ENCODE results near the gene KPNA3.

Gene KPNA3

GRCh38 chr13:49792550-49793324 lies at the start of gene KPNA3:
KPNA3 (minus strand) TSS chr13:49792682; CDS start chr13:49792506, 176 bp downstream.
- peak; percentile 35 for TF ChIP-seq CTCF (conservative IDR thresholded peaks at IDR 0.05; ENCODE audit: low read depth)
- DNase-seq (ENCODE audit: low spot score), result peak; percentile 92
- POLR2A ChIA-PET (ENCODE audit: low non-redundant PET), result interaction anchor here (0.6 to 1.0 kb wide), 6 partner anchors 10 to 360 kb away, joined by 3 to 6 read pairs (median 5); partner anchors contain the start of gene EBPL
- peak within 1 kb of the TSS; percentile 96 for H3K27ac ChIP-seq
- CTCF ChIA-PET, result interaction anchor here (0.6 kb wide), 1 partner anchor 13 kb away, joined by 3 read pairs; no protein-coding TSS in a partner anchor

GRCh38 chr13:49841964-49842363 lies 49.5 kb upstream of the KPNA3 start:
- no peak for TF ChIP-seq CTCF (conservative IDR thresholded peaks at IDR 0.05; ENCODE audit: low read depth)
- POLR2A ChIA-PET (ENCODE audit: low non-redundant PET), result interaction anchor here (0.5 kb wide), 1 partner anchor 15 kb away, joined by 5 read pairs; no protein-coding TSS in a partner anchor
- H3K27ac ChIP-seq, result no peak overlapping the region
- CTCF ChIA-PET, result no interaction called here
- no peak for DNase-seq (ENCODE audit: low spot score)

GRCh38 chr13:49840675-49841074 lies 48.2 kb upstream of the KPNA3 start:
- ChIA-PET CTCF (no interaction called here), POLR2A (ENCODE audit: low non-redundant PET) (no interaction called here)
- TF ChIP-seq CTCF (conservative IDR thresholded peaks at IDR 0.05; ENCODE audit: low read depth), result no peak
- no peak overlapping the region for H3K27ac ChIP-seq
- DNase-seq (ENCODE audit: low spot score), result no peak

- ChIA-PET CTCF (no interaction called here), POLR2A (ENCODE audit: low non-redundant PET) (no interaction called here)
- no peak for DNase-seq (ENCODE audit: low spot score)
- H3K27ac ChIP-seq, result no peak overlapping the region
- TF ChIP-seq CTCF (conservative IDR thresholded peaks at IDR 0.05; ENCODE audit: low read depth), result no peak
Measured at GRCh38 chr13:49840266-49840665, 47.8 kb upstream of the KPNA3 start.

DNA sequence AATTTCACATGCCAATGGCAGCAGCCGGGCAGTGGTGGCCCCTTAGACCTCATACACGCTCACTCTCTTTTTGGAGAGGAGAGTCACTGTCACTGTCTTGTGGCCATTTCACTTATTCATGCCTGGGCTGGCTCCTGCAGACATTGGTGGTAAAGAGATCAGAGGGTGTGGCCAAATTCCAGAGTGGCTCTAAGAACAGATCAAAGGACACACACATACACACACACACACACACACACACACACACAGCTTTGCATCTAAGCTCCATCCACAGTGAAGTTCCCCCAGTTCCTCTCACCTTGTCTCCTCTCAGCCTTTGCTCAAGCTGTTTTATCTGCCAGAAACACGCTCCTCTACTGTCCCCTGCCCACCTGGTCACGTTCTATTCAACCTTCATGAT lies 46.5 kb upstream of the KPNA3 start:
- DNase-seq (ENCODE audit: low spot score), result no peak
- CTCF ChIA-PET, result interaction anchor here (0.5 kb wide), 1 partner anchor 60 kb away, joined by 6 read pairs; no protein-coding TSS in a partner anchor
- H3K27ac ChIP-seq, result no peak overlapping the region
- POLR2A ChIA-PET (ENCODE audit: low non-redundant PET), result no interaction called here
- TF ChIP-seq CTCF (conservative IDR thresholded peaks at IDR 0.05; ENCODE audit: low read depth), result no peak

- POLR2A ChIA-PET (ENCODE audit: low non-redundant PET), result no interaction called here
- H3K27ac ChIP-seq, result peak overlapping the region; percentile 64
- DNase-seq (ENCODE audit: low spot score), result peak; percentile 34
- no peak for TF ChIP-seq CTCF (conservative IDR thresholded peaks at IDR 0.05; ENCODE audit: low read depth)
- CTCF ChIA-PET, result interaction anchor here (0.7 kb wide), 1 partner anchor 61 kb away, joined by 3 read pairs; no protein-coding TSS in a partner anchor
Measured at GRCh38 chr13:49836516-49836915, 44.0 kb upstream of the KPNA3 start.
